ENCODE results near the gene TNFSF10. TPM values are rescaled to one million over a fixed set of nuclear protein-coding genes. Genes with fewer than 3 reads are reported as not detected.
A peak's percentile ranks its signal among the peaks of the same experiment; 100 is the strongest.

Gene TNFSF10
- total and polyA plus RNA-seq, 10 of the 15 experiments (the other 5 are each of a cell fraction or from before 2014, with no cell fraction given), result 2.1 to 12.3 (median 4.4) TPM

DNA sequence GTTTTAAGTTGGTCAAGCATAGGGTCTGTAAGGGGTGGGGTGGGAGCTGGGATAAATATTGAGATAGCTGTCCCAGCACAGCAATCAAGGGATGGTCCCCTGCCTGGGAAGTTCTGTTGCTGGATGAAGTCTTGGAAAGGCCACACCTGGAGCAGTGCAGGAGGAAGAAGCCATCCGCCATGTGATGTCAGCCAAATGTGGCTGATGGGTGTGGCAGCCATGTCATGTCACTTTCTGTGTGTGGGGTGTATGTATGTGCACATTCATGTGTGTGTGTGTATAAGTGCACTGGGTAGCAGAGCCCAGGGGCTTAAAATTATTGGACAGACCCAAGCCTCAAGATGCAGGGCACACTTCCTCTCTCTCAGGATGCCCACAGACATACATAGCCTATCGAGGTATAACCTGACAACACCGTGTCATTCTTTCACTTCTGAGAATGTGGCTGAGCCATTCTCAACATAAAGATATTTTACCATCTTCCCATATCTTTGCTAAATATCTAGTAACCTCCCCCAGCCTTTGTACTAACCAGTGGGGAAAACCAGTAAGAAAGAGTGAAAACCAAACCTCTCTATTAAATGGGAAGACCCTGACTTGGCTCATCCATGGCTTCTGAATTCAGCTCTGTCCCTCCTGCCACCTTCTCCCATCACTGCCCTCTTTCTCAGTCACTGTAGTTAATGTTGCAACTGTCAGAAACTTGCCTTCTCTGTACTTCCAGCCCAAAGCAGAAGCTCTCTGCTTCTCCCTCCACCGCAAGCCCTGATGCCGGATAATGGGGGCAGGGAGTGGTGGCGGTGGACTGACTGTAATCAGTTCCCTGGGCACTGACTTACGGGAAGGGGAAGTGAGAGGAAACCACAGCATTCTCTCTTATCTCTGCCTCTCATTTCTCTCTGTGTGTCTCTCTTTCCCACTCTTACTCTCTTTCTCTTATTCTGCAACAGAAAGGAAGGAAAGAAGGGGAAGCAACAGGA lies 11.2 kb downstream of the TNFSF10 start (continued):
- TF ChIP-seq EP300 (IDR thresholded peaks at IDR 0.05; ENCODE audit: borderline replicate concordance in 1 of 2, control insufficient read depth in 1 of 2, low read depth in 2 of 2, low read length in 2 of 2), result peak in 1 of 2 experiments; percentile 54; a peak in 1 of 4 replicates
- no peak for TF ChIP-seq IRF5 (IDR thresholded peaks at IDR 0.05; ENCODE audit: borderline replicate concordance)
- TF ChIP-seq, protein P1, sequence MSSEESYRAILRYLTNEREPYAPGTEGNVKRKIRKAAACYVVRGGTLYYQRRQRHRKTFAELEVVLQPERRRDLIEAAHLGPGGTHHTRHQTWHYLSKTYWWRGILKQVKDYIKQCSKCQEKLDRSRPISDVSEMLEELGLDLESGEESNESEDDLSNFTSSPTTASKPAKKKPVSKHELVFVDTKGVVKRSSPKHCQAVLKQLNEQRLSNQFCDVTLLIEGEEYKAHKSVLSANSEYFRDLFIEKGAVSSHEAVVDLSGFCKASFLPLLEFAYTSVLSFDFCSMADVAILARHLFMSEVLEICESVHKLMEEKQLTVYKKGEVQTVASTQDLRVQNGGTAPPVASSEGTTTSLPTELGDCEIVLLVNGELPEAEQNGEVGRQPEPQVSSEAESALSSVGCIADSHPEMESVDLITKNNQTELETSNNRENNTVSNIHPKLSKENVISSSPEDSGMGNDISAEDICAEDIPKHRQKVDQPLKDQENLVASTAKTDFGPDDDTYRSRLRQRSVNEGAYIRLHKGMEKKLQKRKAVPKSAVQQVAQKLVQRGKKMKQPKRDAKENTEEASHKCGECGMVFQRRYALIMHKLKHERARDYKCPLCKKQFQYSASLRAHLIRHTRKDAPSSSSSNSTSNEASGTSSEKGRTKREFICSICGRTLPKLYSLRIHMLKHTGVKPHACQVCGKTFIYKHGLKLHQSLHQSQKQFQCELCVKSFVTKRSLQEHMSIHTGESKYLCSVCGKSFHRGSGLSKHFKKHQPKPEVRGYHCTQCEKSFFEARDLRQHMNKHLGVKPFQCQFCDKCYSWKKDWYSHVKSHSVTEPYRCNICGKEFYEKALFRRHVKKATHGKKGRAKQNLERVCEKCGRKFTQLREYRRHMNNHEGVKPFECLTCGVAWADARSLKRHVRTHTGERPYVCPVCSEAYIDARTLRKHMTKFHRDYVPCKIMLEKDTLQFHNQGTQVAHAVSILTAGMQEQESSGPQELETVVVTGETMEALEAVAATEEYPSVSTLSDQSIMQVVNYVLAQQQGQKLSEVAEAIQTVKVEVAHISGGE (CRISPR knock-in tag; IDR thresholded peaks at IDR 0.05), result no peak
- TF ChIP-seq POU2F2 (IDR thresholded peaks at IDR 0.05; ENCODE audit: borderline replicate concordance, low read depth, low read length), result no peak
- TF ChIP-seq NFIC (IDR thresholded peaks at IDR 0.05; ENCODE audit: low read depth, low read length), result peak; percentile 65
- TF ChIP-seq SMARCA5 (IDR thresholded peaks at IDR 0.05), result no peak
- peak; percentile 68; the same call in 1 of the 2 replicates for TF ChIP-seq PAX5 (IDR thresholded peaks at IDR 0.05; ENCODE audit: borderline replicate concordance, low read depth, low read length)
- TF ChIP-seq MAX (IDR thresholded peaks at IDR 0.05; ENCODE audit: low read depth, low read length), result no peak
- TF ChIP-seq IKZF2 (IDR thresholded peaks at IDR 0.05), result peak; percentile 86 to 88
- TF ChIP-seq RELA (IDR thresholded peaks at IDR 0.05; ENCODE audit: borderline replicate concordance, partially characterized antibody), result peak; percentile 26
- peak; percentile 46; the same call in 1 of the 2 replicates for TF ChIP-seq BCL11A (IDR thresholded peaks at IDR 0.05; ENCODE audit: low read depth, low read length)
- peak; percentile 64 for TF ChIP-seq MTA2 (IDR thresholded peaks at IDR 0.05; ENCODE audit: low read depth)
- TF ChIP-seq ZZZ3 (IDR thresholded peaks at IDR 0.05; ENCODE audit: control insufficient read depth, insufficient read length, low read depth), result no peak
- TF ChIP-seq GATAD2B (conservative IDR thresholded peaks at IDR 0.05; ENCODE audit: low read depth), result peak; percentile 53; the same call in 1 of the 2 replicates
- TF ChIP-seq RAD51 (IDR thresholded peaks at IDR 0.05), result no peak
- no peak for TF ChIP-seq YY1 (IDR thresholded peaks at IDR 0.05; ENCODE audit: low read depth, low read length)
- TF ChIP-seq NFYB (IDR thresholded peaks at IDR 0.05; ENCODE audit: insufficient read depth, low read depth, low read length), result no peak
- TF ChIP-seq ELK1 (IDR thresholded peaks at IDR 0.05; ENCODE audit: low read depth, low read length), result no peak
- TF ChIP-seq ZBTB4 (CRISPR knock-in tag; IDR thresholded peaks at IDR 0.05), result no peak

Data from GM12878 (cell line).